ENCODE measurements around the gene MGMT.

MGMT gene

DNA sequence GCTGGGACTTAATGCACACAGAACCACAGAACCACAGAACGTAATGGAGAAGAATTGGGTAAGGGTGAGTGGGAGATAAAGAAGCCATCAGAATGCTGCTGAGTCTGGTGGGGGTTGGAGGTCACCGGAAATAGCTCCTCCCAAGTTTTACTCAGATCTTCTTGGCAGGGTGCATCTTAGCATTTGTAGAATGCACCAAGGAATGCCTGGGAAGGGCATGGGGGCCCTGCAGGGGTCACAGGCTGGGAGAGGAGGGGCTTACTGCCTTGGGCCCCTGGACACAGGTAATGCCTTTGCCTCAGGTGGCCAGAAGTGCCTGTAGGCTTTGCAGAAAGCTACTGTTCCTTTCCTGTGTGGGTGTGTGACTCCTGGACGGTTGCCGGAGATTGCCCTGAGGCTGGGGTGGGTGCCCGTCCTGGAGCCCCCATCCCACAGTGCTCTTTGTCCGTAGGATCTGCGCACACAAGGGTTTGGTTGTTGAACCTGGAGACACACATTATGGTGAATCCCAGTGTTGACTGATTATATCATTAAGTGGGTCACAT lies 55.1 kb downstream of the MGMT start:
- no peak for DNase-seq

- DNase-seq: no peak
Measured at GRCh38 chr10:129523031-129523722, 56.1 kb downstream of the MGMT start.

DNA sequence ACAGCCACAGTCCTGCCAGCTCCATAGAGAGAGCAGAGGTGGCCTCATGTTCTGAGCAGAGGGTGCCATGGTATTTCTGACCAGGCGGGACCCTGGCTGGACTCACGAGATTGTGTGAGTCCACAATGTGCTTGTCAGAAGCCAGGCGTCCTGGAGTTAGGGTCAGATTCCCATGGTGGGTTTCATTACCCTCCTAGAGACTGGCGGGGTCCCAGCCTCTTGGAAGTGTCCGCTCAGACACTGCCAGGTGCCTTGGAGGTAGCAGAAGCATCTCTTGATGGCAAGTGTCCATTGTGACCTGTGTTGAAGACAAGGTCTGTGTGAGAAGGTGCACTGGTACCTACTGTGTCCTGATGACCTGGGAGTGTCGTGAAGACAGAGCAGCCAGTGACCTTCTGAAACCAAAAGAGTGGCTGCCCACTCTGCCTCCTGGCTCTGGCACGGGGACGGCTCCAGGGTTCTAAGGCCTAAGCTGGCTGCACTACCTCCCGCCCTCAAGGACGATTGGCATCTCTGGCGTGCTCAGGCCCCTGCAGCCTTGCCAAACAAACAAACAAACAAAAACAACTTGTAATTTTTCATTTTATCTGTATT lies 56.8 kb downstream of the MGMT start:
- no peak for DNase-seq

- DNase-seq: no peak
Measured at GRCh38 chr10:129524936-129525335, 57.9 kb downstream of the MGMT start.

GRCh38 chr10:129525401-129525801 lies 58.4 kb downstream of the MGMT start:
- DNase-seq: peak; percentile 39

- no peak for DNase-seq
Measured at GRCh38 chr10:129526943-129527342, 59.9 kb downstream of the MGMT start.

- no peak for DNase-seq
Measured at GRCh38 chr10:129528376-129528978, 61.4 kb downstream of the MGMT start.

DNA sequence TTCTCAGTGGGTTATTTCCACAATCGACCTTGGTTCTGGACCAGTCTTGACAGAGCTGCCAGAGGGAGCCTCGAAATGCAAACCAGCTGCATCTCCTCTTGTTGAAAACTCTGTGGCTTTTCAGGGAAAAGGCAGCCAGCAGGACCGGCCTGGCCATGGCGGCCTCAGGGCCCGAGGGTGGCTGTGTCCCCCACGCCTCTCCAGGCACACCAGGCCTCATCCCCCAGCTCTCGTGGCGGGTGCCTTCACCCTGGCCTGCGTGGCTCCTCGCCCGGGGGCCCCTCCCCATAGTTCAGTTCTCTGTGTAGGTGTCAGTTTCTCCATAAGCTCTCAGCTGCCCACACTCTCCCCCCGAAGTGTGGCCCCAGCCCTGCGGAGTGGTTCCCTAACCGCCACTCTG lies 63.5 kb downstream of the MGMT start:
- no peak for DNase-seq

GRCh38 chr10:129531195-129531968 lies 64.3 kb downstream of the MGMT start:
- DNase-seq: peak; percentile 60

DNA sequence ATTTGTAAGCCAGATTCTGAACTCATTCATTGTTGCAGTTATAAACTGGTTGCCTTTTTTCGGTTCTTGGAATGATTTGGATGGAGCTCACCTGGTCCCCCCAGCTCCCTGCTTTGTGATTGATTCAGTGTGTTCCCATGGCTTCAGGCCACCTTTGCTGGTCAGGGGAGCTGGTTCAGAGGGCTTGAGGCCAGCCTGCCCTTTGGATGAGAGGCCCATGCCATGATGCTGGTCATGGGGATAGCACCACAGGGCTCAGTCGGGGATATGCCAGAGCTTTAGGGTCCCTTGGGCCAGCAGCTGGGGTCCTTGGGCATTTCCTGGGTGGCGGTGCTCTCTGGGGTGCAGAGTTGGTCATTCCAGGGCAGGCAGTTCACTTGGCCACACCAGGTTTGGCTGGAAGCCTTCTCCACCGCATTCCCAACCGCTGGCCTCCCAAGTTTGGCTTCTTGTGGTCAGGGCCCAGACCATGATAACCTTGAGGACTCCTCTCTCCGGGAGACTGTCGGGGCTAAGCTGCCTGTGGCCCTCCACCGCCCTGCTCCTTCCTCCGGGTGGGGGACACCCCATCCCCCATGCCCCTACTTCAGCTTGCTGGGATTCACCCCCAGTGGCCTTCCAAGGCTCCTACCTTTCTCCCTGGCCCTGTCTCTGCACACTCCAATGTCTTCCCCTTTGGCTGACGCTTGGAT lies 65.1 kb downstream of the MGMT start:
- DNase-seq: no peak

DNA sequence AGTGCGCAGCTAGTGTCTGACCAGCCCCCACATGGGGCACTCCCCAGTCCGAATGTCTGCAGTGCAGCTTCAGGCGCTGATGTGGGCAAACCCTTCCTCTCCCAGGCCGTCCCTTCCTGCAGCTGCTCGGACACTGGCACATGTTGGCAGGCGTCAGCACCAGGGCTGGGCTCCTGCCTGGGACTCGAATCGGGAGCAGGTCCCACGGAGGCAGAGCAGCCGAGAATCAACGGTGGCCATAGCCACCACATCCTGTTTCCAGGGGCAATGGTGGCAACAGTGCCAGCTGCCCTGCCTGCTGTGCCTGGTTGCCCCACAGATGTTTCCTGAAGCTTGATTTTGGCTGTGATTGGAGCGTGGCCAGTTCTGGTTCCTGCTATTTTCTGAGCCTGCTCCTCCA lies 65.8 kb downstream of the MGMT start:
- no peak for DNase-seq

DNA sequence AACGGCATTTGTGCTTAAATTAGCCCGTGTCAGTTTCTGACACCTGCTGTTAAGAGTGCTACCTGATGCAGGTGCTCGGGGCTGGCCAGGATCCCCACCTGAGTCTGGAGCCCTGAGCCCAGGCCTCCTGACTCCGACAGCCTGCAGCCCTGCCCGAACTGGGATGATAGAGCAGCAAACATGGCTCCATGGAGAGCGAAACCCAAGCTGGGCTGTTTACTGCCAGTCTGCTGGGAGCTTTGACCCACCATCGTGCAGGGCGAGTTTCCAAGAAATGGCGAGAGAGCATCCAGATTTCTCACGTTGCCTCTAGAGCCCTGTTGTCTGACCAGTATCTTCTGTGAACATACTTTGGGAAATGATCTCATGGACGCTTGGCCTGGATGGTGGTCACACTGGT lies 66.2 kb downstream of the MGMT start:
- DNase-seq: no peak

GRCh38 chr10:129534826-129535225 lies 67.8 kb downstream of the MGMT start:
- no peak for DNase-seq

GRCh38 chr10:129536336-129536735 lies 69.3 kb downstream of the MGMT start:
- no peak for DNase-seq

GRCh38 chr10:129537151-129537550 lies 70.1 kb downstream of the MGMT start:
- DNase-seq: no peak

- DNase-seq: no peak
Measured at GRCh38 chr10:129538236-129538635, 71.2 kb downstream of the MGMT start.

DNA sequence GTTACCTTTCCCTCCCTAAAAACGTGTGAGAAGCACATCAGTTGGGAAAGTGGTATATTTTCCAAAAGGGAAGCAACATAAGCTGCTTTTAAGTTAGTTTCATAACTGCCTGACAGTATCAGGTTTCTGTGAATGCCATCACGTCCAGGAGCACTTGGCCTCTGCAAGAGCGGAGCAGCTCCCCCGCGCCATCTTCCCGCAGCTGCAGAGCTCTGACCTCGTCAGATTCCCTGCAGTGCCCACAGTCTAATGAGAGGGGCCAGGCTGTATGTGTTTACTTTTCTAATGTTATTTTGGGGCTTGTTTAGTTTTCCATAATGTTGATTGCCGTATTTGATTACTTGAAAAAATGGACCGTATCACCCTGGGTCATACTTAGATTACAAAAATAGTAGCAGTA lies 74.2 kb downstream of the MGMT start:
- DNase-seq: no peak

DNA sequence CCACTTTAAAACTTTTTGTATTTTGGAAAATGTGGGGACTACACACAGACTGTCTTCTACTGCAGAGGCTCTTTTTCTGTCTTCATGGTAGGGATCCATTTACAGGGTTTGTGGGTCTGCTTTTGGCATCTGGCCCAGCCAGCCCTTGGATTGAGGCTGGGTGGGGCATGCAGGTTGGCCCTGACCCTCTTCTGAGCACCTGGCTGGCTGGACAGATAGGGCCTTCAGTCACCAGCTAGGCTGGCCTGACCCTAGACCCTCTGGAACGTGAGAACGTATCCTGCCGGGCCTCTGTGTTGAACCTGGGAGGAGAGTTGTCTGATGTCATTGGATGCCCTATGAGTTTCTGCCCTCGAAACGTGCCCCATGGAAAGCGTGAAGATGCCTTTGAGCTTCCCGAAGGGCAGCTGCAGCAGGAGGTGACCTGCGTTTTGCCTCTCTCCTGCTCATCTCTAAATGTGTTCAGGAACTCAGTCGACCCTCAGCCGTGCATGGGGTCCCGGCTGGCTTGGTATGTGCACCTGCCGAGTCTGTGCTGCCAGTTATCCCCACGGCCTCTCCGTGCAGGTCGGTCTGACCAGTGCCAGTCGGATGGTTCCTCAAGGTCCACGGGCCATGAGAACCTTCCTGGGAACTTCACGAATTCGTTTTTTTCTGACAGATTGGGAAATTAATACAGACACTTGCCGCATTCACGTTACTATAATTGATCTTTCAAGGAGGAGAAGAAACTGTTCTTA lies 74.9 kb downstream of the MGMT start:
- DNase-seq: no peak

GRCh38 chr10:129542589-129542988 lies 75.5 kb downstream of the MGMT start:
- DNase-seq: no peak

DNA sequence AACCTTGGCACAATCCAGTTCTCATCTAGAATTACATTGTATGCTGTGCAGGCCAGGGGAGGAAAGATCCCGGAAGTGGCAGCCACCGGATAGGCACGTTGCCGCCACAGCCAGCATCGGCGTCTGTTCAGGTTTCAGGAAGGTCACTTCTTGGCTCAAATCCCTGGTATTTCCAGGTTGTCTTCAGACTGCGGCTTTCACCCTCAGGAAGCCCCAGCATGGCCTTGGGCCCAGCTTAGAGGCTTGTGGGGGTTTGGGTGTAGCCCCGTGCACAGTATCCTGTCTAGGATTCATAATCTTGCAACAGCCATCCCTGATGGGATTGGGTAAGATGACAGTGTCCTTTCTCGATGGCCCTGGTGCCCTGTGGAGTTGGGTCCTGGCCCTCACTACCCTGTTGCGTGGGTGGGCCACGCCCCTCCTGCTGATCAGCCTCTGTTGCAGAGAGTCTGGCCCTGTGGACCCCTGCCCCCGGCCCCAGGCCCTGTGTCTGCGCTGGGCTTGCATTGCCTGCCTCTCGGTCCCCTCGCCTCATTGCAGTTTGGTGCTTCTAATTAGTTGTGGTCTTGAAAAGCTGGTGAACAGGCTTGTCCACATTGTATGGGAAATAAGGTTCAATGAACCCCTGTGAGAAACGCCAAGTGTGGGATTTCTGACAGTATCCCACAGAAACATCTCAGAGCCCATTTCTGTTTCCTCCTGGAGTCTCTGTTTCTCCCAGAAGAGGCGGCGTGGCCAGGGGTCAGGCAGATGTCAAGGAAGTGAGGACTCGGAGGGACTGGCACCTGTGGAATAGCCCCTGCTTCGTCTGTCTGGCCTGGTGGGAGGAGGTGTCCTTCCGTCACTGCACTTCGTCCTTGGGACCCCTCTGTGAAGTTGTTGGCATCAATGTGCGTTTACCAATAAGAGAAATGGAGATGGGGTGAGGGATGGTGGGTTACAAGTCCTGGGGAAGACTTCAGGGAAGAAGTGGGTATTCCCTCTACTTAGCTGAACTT lies 77.5 kb downstream of the MGMT start:
- DNase-seq: no peak

DNA sequence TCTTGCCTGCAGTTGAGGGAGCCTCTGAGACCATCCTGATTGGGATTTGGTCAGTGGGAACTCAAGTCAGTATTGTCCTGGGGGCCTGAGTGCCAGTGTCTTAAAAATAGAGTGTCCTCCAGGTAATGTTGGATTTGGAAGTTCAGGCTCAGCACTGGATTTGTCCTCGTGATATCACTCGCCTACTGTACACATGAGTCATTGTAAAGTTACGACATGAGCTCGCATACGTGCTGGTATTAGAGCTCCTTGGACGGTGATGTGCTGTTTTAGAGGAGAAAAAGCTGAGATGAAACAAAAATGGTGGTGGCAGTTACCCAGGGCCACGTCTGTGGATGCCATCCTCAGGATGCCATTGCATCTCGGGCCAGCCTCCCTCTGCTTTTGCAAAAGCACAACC lies 78.2 kb downstream of the MGMT start:
- DNase-seq: no peak
